Suprapubic skin (tissue), 3 donors: ENCODE data around the gene PPP1R1A.

Source experiments
- CTCF ChIP-seq, 2 donors: fragments of 200-600 bp in 1 of 2; fragments of 450-650 bp in 1 of 2; sonication (generic) in 1 of 2; IDR thresholded peaks; one replicate each; pipeline ENCODE4 v1.5.1; 2016 to 2019; ENCODE audit warnings: antibody characterized with exemption in 2 of 2, mild to moderate bottlenecking in 1 of 2, moderate library complexity in 1 of 2
- POLR2AphosphoS5 ChIP-seq, 3 donors: sonication (generic); formaldehyde crosslinking; IDR thresholded peaks; one replicate each; pipeline ENCODE4 v1.6.1; 2017; ENCODE audit warnings: antibody characterized with exemption in 3 of 3

- no peak for TF ChIP-seq POLR2AphosphoS5 (IDR thresholded peaks at IDR 0.05)
- no peak for TF ChIP-seq CTCF (IDR thresholded peaks at IDR 0.05)
Measured at GRCh38 chr12:54571193-54572188, 17.0 kb downstream of the PPP1R1A start.
